ENCODE data around the gene ST6GALNAC4.

GRCh38 chr9:127898433-127899127 is 18.3 kb downstream of the ST6GALNAC4 start:
- TF ChIP-seq CTCF (optimal IDR thresholded peaks at IDR 0.05 in 1 of 3, IDR thresholded peaks at IDR 0.05 in 1 of 3, conservative IDR thresholded peaks at IDR 0.05 in 1 of 3; ENCODE audit: extremely low read depth in 1 of 3, insufficient read depth in 2 of 3, low read length in 3 of 3) (no peak), EZH2 (IDR thresholded peaks at IDR 0.05; ENCODE audit: low read length) (no peak)
